GM19023 (cell line): ENCODE data around the gene MAPKAPK5.
"Not testable (repeated sequence)": the region's sequence is repeated elsewhere in the genome, so short reads cannot be mapped to it uniquely, and the experiment has no call there.

ENCODE experiments used
- ATAC-seq: cut with Tn5 transposase; IDR thresholded peaks from one replicate; pipeline ENCODE4 v1.9.1; 2021; ENCODE audit warnings: mild to moderate bottlenecking, moderate library complexity; ENCODE audit not compliant: unreplicated experiment

Gene MAPKAPK5

DNA sequence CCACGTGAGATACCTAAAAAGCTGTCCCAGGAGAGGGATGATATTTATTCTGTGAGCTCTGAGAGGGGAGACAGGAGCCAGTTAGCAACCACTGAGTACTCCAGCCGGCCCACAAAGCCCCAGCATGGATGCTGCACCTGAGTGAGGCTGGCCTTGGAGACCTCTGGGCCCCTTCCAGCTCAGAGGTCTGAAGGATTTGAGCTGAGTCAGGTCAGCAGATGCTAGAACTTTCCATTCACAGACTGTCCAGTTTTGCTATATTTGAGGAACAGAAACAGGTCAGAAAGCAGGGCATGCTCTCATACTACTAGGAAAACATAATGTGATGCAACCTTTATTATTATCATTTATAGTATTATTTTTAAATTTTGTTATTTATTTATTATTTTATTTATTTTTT, 15.0 kb upstream of the MAPKAPK5 start:
- no peak for ATAC-seq

DNA sequence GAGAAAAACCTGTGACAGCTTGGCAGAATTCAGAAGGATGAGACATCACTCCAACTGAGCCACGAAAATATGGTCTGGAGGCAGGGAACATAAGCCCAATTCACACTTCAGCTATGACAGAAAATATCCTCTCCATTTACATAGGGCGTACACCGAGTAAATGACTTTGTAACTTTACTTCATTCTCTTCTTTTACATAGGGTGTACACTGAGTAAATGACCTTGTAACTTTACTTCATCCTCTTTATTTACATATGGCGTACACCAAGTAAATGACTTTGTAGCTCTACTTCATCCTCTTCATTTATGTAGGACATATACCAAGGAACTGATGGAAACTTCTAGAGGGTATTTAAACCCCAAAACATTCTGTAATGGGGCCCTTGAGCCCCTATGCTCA, 14.1 kb upstream of the MAPKAPK5 start:
- no peak for ATAC-seq

DNA sequence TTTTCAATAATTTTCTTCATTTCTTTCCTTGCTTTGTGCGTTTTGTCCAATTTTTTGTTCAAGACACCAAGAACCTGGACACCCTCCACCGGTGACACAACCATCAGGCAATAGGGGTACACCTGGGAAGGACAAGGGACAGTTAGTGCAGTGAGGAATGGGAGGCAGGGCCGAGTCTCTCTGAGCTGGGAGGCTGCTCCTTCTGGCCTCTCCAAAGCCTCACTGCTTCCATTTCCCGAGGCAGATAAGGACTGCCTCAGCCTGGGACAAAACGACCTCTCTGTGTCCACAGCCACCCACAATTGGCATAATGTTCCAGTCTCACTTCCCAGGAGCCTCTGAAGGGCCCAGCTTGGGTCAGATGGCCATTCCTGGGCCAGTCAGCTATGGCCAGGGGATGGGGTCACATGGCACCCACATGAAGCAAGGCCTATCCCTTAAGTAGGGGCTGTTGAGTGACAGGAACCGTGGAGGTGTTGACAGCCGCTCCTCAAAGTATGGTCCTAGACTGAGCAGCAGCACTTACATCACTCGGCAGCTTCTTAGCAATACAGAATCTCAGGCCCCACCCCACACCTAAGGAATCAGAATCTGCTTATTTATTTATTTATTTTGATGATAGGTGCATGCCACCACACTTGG, 13.6 kb upstream of the MAPKAPK5 start:
- ATAC-seq: no peak

DNA sequence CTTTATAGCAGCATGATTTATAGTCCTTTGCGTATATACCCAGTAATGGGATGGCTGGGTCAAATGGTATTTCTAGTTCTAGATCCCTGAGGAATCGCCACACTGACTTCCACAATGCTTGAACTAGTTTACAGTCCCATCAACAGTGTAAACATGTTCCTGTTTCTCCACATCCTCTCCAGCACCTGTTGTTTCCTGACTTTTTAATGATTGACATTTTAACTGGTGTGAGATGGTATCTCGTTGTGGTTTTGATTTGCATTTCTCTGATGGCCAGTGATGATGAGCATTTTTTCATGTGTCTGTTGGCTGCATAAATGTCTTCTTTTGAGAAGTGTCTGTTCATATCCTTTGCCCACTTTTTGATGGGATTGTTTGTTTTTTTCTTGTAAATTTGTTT, 12.4 kb upstream of the MAPKAPK5 start:
- ATAC-seq: not testable (repeated sequence)

DNA sequence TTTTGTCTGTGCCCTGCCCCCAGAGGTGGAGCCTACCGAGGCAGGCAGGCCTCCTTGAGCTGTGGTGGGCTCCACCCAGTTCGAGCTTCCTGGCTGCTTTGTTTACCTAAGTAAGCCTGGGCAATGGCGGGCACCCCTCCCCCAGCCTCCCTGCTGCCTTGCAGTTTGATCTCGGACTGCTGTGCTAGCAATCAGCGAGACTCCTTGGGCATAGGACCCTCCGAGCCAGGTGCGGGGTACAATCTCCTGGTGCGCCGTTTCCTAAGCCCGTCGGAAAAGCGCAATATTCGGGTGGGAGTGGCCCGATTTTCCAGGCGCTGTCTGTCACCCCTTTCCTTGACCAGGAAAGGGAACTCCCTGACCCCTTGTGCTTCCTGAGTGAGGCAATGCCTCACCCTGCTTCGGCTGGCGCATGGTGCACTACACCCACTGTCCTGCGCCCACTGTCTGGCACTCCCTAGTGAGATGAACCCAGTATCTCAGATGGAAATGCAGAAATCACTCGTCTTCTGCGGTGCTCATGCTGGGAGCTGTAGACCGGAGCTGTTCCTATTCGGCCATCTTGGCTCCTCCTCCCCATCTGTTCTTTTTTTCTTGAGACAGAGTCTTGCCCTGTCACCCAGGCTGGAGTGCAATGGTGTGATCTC, 7.2 kb upstream of the MAPKAPK5 start:
- not testable (repeated sequence) for ATAC-seq

DNA sequence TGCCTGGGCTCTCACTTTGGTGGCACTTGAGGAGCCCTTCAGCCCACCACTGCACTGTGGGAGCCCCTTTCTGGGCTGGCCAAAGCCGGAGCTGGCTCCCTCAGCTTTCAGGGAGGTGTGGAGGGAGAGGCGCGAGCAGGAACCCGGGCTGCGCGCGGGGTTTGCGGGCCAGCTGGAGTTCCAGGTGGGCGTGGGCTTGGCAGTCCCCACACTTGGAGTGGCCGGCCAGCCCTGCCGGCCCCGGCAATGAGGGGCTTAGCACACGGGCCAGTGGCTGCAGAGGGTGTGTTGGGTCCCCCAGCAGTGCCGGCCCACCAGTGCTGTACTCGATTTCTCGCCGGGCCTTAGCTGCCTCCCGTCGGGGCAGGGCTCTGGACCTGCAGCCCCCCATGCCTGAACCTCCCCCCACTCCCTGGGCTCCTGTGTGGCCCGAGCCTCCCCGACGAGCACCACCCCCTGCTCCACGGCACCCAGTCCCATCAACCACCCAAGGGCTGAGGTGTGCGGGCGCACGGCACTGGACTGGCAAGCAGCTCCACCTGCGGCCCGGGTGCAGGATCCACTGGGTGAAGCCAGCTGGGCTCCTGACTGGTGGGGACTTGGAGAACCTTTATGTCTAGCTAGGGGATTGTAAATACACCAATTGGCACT, 6.4 kb upstream of the MAPKAPK5 start:
- ATAC-seq: not testable (repeated sequence)

DNA sequence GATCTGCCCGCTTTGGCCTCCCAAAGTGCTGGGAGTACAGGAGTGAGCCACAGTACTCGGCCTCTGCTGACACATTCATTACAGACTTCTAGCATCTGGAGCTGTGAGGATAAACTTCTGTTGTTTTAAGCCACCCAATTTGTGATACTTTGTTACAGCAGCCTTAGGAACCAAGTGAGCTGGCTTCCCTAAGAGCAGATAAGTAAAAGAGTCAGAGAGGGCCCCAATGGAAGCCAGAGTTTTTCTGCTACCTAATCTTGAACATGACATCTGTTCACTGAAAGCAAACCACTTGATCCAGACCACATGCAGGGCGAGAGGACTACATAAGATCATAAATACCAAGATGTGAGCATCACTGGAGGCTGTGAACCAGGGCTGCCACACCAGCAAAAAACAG, 3.7 kb upstream of the MAPKAPK5 start:
- no peak for ATAC-seq

DNA sequence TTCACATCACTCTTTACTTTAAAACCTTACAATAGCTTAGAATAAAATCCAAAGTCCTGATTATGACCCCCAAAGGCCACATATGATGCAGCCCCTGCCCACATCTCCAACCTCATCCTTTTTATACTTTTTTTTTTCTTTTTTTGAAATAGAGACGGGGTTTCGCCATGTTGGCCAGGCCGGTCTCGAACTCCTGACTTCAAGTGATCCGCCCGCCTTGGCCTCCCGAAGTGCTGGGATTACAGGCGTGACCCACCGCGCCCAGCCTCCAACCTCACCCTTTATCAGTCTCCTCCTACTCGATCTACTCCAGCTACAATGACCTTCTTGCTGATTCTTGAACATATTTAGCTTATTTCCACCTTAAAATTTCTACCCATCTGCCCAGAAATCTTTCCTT, 1.2 kb upstream of the MAPKAPK5 start:
- no peak for ATAC-seq

DNA sequence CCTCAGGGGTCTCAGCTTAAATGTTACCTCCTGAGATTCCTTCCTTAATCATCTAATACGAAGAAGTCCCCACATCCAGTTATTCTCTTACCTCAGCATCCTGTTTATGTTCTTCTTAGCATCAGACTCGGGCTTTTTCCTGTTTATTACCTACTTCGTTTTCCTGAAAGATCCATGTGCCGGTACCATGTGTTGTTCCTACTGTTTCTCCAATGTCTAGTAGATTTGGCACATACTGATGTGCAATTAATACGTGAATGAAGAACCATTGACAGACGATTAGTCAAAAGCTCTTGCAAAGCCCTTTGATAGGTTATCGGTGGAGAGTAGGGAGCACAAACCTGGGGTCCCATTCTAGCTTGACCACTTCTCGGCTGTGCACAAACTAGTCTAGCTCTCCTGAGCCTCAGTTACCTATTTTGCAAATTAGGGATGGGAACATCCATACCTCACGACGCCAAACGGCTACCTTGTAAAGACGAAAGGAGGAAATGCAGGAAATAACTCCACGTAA, 735 bp upstream of the MAPKAPK5 start:
- no peak for ATAC-seq

DNA sequence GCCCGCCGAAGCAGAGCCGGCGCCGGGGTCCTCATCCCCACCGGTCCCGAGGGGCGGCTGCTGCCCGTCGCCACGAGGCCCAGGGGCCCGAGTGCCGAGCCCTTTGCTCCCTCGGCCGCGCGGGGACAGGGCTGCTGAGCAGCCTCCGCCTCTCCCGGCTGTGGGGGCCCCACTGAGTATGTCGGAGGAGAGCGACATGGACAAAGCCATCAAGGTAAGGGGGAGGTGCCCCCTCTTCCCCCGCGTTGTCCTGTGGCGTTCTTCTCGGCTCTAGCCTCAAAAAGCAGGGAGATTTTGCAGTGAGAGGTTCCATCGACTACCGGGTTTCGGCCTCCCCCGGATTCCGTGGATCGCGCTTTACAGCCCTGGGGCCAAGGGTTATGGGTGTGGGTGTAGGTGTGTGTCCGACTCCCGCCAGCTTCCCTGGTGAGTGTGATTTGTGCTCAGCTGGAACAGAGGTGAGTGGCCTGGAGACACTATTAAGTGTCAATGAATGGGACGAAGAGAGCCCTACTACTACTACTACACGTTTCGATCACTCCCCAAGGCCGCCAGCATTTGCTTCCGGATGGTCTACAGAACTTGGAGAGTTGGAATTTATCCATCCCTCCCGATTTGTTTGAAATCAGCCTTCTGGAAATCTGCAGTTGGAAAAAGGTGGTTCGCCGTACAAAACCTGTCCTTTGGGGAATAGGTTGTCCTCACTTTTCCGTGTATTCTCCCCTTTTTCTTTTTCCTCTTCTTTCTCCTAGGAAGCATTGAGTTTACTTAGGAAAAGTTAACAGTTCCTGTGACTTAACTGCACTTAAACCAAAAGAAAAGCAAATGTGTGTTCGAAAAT, 748 bp downstream of the MAPKAPK5 start:
- ATAC-seq: peak; percentile 11

DNA sequence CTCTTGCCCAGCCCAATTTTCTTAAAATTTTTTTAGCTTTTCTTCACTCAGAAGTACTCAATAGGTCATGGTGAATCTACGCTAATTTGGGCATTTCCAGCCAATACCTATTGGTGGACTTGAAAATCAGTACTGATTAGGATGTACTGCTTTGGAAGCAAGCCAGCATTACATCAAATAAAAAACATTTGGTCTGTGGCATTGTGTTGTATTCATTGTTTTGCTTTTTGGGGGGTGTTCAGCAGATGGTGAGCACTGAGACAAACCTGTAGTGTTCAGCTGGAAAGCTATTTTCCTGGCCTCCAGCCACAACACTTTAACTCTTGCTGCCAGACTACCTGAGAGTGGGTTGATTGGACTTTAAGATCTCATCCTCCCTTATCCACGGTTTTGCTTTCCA, 4.0 kb downstream of the MAPKAPK5 start:
- no peak for ATAC-seq

DNA sequence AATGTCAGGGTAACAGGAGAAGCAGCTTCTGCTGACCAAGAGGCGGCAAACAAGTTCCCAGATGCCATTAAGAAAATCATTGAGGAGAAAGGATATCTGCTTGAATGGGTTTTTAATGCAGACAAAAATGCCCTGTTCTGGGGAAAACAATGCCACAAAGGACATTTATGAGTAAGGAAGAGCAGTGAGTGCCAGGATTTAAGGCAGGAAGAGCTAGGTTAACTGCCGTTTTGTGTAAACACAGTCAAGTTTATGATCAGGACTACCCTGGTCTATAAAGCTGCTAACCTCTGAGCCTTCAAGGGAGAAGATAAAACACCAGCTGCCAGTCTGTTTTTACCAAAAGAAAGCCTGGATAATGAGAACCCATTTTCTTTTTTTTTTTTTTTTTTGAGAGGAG, 8.5 kb downstream of the MAPKAPK5 start:
- no peak for ATAC-seq

DNA sequence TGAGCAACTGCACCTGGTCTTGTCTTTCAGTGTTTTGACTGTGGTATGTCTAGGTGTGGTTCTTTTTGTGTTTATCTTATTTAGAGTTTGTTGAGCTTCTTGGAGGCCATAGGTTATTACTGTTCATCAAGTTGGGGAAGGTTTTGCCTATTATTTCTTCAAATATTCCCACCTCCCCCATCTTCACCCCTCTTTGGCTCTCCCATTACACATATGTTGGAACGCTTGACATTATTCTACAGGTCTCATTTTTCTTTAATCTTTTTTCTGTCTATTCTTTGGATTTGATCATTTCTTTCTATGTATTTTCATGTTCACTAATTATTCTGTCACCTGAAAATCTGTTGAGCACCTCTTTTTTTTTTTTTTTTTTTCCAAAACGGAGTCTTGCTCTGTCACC, 16.2 kb downstream of the MAPKAPK5 start:
- no peak for ATAC-seq

DNA sequence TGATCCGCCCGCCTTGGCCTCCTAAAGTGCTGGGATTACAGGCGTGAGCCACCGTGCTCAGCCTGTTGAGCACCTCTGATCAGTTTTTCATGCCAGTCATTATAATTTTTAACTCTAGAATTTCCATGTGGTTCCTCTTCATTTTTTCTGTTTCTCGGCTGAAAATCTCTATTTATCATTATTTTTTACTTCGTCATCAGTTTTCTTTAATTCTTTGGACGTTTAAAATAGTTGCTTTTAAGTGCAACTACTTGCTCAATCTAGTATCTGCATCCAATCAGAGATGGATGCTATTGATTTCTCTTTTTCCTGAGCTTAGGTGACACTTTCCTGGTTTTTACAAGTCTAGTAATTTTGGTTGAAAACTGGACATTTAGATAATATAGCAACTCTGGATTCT, 16.8 kb downstream of the MAPKAPK5 start:
- no peak for ATAC-seq

DNA sequence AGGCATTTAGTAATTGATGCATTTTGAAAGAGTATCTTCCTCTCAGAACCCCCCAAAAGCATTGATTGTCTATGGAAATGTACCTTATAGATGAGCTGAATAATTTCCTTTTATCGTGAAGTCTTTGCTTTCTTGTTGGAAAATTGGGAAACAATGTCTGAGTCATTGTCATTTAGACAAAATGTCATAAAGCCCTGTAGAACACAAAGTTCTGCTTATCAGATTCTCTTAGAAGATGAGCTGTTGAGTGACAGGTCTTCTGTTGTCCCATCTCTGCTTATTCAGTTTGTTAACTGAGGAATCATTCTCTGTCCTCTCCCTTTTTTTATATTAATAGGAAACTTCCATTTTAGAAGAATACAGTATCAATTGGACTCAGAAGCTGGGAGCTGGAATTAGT, 22.9 kb downstream of the MAPKAPK5 start:
- no peak for ATAC-seq

DNA sequence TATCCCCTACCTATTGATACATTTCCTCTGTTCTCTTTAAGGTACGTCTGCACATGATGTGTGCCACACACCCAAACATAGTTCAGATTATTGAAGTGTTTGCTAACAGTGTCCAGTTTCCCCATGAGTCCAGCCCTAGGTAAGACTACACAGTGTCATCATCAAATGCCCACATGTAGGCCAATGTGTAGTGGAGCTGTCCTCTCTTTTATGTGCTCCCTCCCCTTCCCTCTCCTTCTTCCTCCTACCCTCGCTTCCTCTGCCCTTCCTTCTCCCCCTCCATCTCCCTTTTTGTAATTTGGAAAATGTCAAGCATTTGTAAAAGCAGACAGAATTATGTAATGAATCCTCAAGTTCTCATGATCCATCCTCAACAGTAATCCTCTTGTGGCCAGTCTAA, 25.5 kb downstream of the MAPKAPK5 start:
- ATAC-seq: no peak

DNA sequence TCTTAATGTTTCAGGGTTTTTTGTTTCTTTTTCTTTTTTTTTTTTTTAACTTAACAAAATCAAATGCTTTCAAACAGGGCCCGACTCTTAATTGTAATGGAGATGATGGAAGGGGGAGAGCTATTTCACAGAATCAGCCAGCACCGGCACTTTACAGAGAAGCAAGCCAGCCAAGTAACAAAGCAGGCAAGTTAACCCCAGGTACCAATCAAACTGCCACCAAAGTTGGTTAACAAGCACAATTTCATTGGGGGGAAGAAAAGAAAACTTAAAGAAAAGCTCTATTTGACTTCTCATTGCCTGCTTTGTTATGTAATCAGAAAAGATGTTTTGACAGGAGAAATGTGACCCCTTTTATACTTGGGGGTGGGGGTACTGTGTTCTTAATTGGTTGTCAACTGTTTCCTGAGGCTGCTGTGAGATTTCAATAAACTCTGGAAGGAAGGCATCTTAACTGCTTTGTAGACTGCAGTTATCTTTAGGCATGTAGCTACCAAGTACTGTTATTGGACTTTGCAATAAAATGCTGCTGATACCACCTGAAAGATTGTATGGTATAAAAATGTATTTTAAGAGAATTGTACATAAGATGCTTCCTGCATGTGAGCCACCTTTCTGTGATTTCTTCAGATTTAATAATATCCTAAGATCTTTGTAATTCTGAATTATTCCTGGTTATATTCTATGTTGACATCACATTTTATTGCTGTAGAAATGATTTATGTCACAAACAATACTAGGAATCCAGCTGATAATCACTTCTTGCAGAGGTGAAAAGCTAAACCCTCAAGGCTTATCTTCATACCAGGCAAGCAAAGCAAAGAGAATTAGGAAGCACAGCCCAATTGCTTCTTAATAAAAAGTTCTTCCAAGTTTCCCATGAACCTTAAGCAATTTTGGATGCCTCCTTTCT, 26.9 kb downstream of the MAPKAPK5 start:
- ATAC-seq: no peak

DNA sequence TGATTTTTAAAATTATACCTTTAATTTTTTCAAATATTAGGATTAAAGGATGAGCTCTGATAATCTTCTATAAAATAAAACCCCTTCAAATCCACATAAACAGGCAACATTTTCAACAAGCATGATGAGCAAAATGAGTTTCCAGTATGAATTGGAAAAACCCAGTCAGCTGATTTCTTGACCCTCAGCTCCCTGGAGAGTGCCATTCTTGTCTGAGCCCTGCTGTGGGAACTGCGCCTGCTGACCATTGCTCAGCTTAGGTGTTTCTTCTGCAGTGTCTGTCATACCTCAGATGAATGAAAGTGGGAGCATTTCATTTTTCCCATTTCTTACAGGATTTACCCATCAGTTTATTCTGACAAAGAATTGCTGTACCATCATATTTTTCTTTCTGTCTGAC, 27.6 kb downstream of the MAPKAPK5 start:
- ATAC-seq: no peak

DNA sequence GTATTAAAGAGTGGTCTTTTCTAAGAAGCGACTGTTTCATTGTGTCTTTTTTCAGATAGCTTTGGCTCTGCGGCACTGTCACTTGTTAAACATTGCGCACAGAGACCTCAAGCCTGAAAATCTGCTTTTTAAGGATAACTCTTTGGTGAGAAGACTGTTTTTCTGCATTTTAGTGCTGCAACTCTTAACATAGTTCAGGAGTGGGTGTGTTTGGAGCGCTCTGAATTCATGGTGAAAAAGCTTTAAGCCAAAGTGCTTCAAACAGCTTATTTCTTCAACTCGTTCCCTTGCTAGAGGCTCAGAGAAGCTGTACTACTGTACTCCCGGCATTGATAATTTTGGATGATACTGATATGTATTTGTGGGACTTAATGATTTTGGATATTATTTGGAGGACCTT, 28.2 kb downstream of the MAPKAPK5 start:
- ATAC-seq: no peak

DNA sequence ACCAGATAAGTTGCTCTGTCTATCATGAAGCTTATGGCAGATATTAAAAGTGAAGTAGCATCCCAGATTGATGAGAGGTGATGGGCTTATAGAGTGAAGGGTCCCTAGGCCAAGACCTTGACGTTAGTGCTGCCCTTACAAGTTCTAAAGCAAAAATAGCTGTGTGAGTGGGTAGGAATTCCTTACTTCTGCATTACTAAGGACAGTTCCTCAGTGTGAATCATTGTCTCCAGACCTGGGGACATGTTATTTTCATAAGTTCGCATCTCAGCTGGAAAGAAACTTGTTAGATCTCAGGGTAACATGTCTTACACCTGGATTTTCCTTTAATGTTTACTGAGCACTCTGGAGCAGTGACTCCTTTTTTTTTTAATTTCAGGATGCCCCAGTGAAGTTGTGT, 28.7 kb downstream of the MAPKAPK5 start:
- no peak for ATAC-seq
